WI38 (cell line): ENCODE data around the gene BAZ2B.
A peak's percentile ranks its signal among the peaks of the same experiment; 100 is the strongest.

Experiments used
- H3K4me3 ChIP-seq: 2 replicates; pipeline ENCODE4 v1.5.1; 2011; ENCODE audit warnings: low read depth, mild to moderate bottlenecking, control low read depth, low read length
- CTCF ChIP-seq: IDR thresholded peaks from 2 replicates; pipeline ENCODE4 v1.5.1; 2012; ENCODE audit warnings: low read depth, mild to moderate bottlenecking, control low read depth, low read length

Gene BAZ2B

GRCh38 chr2:159292157-159292556 is 324.2 kb downstream of the BAZ2B start:
- no peak overlapping the region for H3K4me3 ChIP-seq
- no peak for TF ChIP-seq CTCF

GRCh38 chr2:159290289-159290907 is 325.9 kb downstream of the BAZ2B start:
- no peak overlapping the region for H3K4me3 ChIP-seq
- TF ChIP-seq CTCF = no peak

GRCh38 chr2:159287733-159288132 is 328.6 kb downstream of the BAZ2B start:
- no peak overlapping the region for H3K4me3 ChIP-seq
- no peak for TF ChIP-seq CTCF

GRCh38 chr2:159286709-159287441 is 329.5 kb downstream of the BAZ2B start:
- no peak for TF ChIP-seq CTCF
- peak overlapping the region; percentile 86 for H3K4me3 ChIP-seq

- peak within 1 kb of the TSS; percentile 86 for H3K4me3 ChIP-seq
- no peak for TF ChIP-seq CTCF
These were observed 330.2 kb downstream of the BAZ2B start, which contains the start of gene WDSUB1 for GRCh38 chr2:159285929-159286708. TSS of gene WDSUB1 (minus strand) at chr2:159286703. CDS start at chr2:159283069, 3,634 bp downstream.

GRCh38 chr2:159285433-159285832 is 330.9 kb downstream of the BAZ2B start:
- TF ChIP-seq CTCF = no peak
- peak overlapping the region; percentile 86 for H3K4me3 ChIP-seq
